A204.1 (cell line): Measurements from ENCODE around the gene NPIPA7.
"Not testable (repeated sequence)": the region's sequence is repeated elsewhere in the genome, so short reads cannot be mapped to it uniquely, and the experiment has no call there.

Experiments used
- FAIRE-seq: peaks from 2 replicates; lab custom pipeline; 2012; peaks lifted over from hg19 to GRCh38; lab: Jason Lieb, UNC

The NPIPA7 gene

DNA sequence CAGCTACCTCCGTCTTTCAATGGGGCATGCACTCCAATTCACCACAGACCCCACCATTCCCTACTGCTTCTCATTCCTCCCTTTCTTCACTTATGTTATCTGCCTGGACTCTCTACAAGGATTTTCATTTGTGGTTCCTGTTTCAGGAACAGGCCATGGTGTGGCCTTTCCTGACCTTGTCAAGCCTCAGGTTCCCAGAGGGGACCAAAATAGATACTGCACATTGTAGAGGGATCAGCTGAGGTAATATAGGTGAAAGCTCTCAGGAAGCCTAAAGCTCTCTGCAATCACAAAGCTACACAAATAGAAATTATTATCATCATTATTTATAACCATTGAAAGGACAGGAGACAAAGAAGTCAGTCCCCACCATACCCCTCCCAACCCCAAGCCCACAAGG, 41.6 kb downstream of the NPIPA7 start:
- FAIRE-seq = not testable (repeated sequence)

- FAIRE-seq = not testable (repeated sequence)
Observed at GRCh38 chr16:16425146-16425545, 46.2 kb downstream of the NPIPA7 start.

- not testable (repeated sequence) for FAIRE-seq
Observed at GRCh38 chr16:16431135-16431534, 52.2 kb downstream of the NPIPA7 start.

- FAIRE-seq = not testable (repeated sequence)
Observed at GRCh38 chr16:16434711-16435110, 55.8 kb downstream of the NPIPA7 start.

- not testable (repeated sequence) for FAIRE-seq
Observed at GRCh38 chr16:16441401-16441800, 62.5 kb downstream of the NPIPA7 start.
